GM21367 (cell line): ENCODE measurements around the gene PPM1B.
"Not testable (repeated sequence)": the region's sequence is repeated elsewhere in the genome, so short reads cannot be mapped to it uniquely, and the experiment has no call there.

Source experiments
- ATAC-seq: cut with Tn5 transposase; IDR thresholded peaks from one replicate; pipeline ENCODE4 v1.9.1; 2021; ENCODE audit not compliant: unreplicated experiment

Gene PPM1B

GRCh38 chr2:44155666-44156446 lies 12.8 kb upstream of the PPM1B start:
- ATAC-seq: no peak

DNA sequence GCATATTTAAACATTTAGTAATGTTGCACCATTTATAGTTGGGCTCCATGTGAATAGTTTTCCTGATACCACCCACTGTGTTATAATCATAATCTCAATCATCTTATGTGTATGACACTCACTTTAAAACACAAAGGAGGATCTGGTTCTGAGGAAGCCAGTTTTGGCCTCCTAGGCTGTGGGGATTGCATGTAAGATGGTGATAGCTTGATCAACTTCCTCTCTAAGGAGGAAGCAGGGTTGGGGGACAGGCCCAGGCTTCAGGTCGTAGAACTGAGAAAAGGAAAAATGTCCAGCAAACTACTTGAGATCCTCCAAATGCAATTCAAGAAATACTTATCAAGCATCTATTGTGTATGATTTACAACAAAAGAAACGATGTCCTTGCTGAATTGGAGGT lies 4.9 kb upstream of the PPM1B start:
- ATAC-seq: no peak

GRCh38 chr2:44164617-44165016 lies 4.1 kb upstream of the PPM1B start:
- ATAC-seq: no peak

DNA sequence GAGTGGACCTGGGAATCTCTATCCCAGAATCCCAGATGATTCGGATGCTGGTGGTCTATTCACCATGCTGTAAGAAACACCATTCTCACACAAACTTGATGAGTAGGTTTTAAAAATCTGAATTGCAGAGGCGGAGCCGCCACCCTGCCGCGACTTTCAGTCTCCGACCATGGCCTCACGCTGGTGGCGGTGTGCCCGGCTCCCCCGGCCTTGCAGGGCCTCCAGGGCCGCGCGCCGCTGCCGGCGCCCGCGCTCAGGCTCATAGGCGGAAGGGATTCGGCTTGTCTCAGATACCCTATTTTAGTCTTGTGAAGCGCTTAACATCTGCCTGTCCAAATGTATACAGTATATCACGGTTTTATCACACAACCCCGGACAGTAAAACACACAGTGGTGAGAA lies 2.6 kb upstream of the PPM1B start:
- ATAC-seq: no peak

GRCh38 chr2:44167311-44167907 lies 1.3 kb upstream of the PPM1B start:
- no peak for ATAC-seq

GRCh38 chr2:44167908-44168680 lies 581 bp upstream of the PPM1B start:
- peak; percentile 74 for ATAC-seq

DNA sequence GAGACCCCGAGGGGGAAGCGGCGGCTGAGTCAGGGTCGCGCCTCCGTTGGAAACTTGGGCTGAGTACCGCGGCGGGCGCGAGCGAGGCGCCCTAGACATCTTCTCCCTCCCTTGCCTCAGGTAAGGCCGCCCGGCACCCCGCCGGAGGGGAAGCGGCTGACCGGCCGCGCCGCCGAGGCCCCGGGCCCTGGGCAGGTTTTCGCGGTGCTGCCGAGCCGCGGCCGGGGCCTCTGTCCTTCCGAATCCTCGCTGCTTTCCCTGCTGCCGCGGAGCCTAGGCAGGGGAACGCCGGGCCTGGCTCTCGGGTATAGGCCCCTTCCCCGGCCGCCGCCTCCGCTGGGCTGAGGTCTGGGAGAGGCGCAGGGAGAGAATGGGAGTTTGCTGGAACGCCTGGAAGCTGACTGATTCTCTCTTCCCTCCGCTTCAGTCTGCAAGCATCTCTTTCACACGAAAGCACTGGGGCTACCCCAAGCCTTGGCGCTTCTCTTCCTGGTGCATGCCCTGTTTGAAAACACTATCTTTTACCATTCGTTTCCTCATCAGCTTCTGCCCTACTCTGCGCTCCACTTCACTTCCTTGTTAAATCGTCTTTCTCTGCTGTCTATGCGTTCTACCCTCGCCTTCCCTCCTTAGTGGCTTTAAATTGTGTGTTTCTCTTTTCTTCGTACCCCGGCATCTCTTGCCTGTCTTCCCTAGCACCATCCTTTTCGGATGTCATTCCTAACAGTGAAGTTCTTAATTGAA lies 652 bp downstream of the PPM1B start:
- peak; percentile 2 for ATAC-seq

- ATAC-seq: no peak
Measured at GRCh38 chr2:44170311-44170717, 1.6 kb downstream of the PPM1B start.

DNA sequence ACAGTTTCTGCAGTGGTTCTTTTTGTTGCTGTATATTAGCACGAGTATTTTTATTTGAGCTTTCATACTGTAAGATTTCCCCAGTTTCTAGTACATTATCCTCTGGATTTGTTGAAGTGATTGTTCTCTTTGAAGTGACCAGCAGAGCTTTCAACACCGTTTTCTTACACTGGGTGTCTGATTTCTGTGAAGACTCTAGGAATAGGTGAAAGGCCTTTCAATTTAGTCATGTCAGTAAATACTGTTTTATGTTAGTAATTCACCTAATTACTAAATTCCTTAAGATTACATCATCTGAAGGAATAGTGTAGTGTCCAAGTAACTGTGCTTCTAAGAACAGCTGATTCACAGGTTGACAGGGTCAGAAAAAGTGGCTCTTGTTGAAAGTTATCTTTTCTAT lies 2.3 kb downstream of the PPM1B start:
- ATAC-seq: no peak

GRCh38 chr2:44171442-44171841 lies 2.8 kb downstream of the PPM1B start:
- not testable (repeated sequence) for ATAC-seq

GRCh38 chr2:44172576-44172975 lies 3.9 kb downstream of the PPM1B start:
- no peak for ATAC-seq

DNA sequence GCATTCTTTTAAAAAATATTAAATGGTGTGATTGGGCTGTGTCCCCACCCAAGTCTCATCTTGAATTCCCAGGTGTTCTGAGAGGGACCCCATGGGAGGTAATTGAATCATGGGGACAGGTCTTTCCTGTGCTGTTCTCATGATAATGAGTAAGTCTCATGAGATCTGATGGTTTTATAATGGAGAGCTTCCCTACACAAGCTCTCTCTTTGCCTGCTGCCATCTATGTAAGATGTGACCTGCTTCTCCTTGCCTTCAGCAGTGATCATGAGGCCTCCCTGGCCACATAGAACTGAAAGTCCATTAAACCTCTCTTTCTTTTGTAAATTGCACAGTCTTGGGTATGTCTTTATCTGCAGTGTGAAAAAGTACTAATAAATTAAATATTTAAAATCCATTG lies 10.3 kb downstream of the PPM1B start:
- ATAC-seq: no peak

- ATAC-seq: no peak
Measured at GRCh38 chr2:44181648-44182047, 13.0 kb downstream of the PPM1B start.

DNA sequence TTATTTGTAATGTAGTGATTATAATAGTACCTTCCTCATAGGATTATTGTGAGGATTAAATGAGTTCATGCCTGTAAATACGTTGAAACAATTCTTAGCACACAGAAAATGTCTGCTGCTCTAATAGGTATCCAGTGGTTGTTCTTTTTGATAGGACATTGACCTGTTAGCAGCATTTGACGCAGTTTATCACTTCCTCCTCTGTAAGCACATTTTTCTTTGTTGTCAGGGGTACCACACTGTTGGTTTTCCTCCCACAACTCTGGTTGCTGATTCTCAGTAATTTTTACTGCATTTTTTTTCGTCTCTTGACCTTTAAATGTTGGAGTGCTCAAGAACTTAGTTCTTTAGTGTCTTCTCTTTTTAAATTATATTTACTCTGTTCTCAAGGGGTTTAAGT lies 15.4 kb downstream of the PPM1B start:
- ATAC-seq: no peak

DNA sequence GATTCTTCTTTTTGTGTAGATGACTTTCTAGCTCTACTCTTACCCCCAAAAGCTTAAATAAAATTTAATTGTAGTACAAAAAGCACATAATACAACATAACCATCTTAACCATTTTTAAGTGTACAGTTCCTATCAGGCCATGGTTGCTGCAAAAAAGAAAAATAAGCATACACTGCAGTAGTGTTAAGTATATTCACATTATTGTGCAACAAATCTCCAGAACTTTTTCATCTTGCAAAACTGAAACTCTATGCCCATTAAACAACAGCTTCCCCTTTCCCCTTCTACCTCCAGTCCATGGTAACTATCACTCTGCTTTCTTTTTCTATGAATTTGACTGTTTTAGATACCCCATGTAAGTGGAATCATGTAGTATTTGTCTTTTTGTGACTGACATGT lies 18.1 kb downstream of the PPM1B start:
- ATAC-seq: no peak

DNA sequence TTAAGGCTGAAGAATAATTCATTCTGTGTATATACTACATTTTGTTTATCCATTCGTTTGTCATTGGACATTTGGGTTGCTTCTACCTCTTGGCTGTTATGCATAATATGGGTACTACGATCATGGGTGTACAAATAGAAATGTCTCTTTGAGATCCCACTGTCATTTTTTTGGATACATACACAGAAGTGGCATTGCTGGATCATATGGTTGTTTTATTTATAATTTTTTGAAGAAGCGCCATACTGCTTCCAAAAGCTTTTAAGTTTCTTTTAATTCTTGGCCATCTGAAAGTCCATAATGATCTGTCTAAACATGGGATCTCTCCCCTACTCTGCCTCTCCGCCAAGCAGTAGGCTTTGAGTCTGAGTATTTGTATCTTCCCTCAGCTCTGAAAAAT lies 18.6 kb downstream of the PPM1B start:
- ATAC-seq: no peak

DNA sequence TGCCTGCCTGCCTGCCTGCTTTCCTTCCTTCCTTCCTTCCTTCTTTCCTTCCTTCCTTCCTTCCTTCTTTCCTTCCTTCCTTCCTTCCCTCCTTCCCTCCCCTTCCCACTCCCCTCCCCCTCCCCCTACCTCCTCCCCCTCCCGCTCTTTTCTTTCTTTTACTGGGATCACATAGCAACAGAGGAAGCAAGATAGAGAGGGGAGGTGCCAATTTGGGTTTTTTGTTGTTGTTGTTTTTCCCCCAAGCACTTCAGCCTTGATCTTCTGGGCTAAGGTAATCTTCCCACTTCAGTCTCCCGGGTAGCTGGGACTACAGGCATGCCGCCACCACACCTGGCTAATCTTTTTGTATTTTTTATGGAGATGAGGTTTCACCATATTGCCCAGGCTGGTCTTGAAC lies 20.0 kb downstream of the PPM1B start:
- no peak for ATAC-seq

DNA sequence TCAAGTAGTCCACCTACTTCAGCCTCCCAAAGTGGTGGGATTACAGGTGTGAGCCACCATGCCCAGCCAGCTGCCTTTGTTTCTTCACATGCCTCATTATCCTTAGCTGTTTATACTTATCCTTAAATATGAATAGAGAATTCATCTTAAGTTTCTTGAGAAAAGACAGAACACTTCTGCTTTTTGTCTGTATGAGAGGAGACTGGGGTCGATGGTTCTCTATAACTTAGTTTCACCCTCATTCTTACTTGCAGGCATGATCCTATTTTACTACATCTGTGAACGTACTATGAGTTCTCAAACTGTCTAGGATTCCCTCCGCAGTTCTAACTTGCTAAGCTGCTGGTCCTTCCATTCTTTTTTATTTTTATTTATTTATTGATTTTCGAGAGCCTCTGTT lies 20.4 kb downstream of the PPM1B start:
- ATAC-seq: no peak

- no peak for ATAC-seq
Measured at GRCh38 chr2:44190526-44190925, 21.9 kb downstream of the PPM1B start.

DNA sequence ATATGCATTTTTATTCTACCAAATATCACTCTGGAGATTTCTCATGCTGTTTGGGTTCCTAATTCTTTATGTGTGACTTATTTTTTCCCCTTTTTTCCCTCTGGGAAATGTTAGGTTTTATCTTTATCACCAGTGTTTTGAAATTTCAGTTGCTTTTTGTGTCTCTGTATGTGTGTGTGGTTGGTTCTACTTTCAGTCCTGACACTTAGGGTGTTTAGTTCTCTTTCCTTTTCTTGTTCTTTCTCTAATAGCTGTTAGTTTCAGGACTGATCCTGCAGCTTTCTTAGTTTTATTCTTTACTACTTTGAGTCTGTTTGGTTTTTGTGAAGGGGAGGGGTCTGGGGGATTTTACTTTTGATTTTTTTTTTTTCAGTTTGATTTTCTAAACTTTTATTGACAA lies 23.1 kb downstream of the PPM1B start:
- ATAC-seq: peak; percentile 84

DNA sequence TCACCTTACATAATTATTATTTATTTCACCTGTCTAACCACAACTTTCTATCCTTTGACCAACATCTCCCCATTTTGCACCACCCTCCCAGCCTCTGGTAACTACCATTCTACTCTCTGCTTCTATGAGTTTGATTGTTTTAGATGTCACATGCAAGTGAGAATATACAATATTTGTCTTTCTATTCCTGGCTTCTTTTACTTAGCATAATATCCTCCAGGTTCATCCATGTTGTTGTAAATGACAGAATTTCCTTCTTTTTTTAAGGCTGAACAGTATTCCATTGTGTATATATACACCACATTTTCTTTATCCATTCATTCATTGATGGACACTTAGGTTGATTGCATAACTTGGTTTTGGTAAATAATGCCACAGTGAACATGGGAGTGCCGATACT lies 24.0 kb downstream of the PPM1B start:
- no peak for ATAC-seq
